Stimulated activated CD8-positive, alpha-beta memory T cell treated with anti-CD3 and anti-CD28 coated beads, Interleukin-15, amount 100 ng/mL, for 48 hours (primary cell): ENCODE measurements around the gene SCYGR1.
"Not testable (repeated sequence)": the region's sequence is repeated elsewhere in the genome, so short reads cannot be mapped to it uniquely, and the experiment has no call there.

Experiments used
- DNase-seq, 2 donors: peaks; one replicate each; pipeline ENCODE4 v3.0.0-alpha.2; 2020; ENCODE audit warnings: low read depth in 2 of 2

The SCYGR1 gene

GRCh38 chr2:227387583-227387982 lies at the start of gene SCYGR1:
Gene SCYGR1 (minus strand): TSS chr2:227387949. CDS start chr2:227387949, 0 bp downstream.
- DNase-seq = not testable (repeated sequence)

GRCh38 chr2:227436436-227437174 lies 48.9 kb upstream of the SCYGR1 start:
- no peak for DNase-seq

GRCh38 chr2:227433171-227433570 lies 45.4 kb upstream of the SCYGR1 start:
- DNase-seq = no peak

GRCh38 chr2:227430639-227431038 lies 42.9 kb upstream of the SCYGR1 start:
- DNase-seq = no peak

- no peak for DNase-seq
These were observed 41.1 kb upstream of the SCYGR1 start for GRCh38 chr2:227428731-227429285.

- DNase-seq = no peak
These were observed 36.1 kb upstream of the SCYGR1 start for GRCh38 chr2:227423656-227424499.

- DNase-seq = no peak
These were observed 32.6 kb upstream of the SCYGR1 start for GRCh38 chr2:227420087-227421052.

GRCh38 chr2:227416701-227417100 lies 29.0 kb upstream of the SCYGR1 start:
- no peak for DNase-seq

GRCh38 chr2:227415538-227416424 lies 28.0 kb upstream of the SCYGR1 start:
- no peak for DNase-seq

GRCh38 chr2:227414846-227415245 lies 27.1 kb upstream of the SCYGR1 start:
- no peak for DNase-seq

GRCh38 chr2:227413371-227413770 lies 25.6 kb upstream of the SCYGR1 start:
- no peak for DNase-seq

GRCh38 chr2:227412877-227413276 lies 25.1 kb upstream of the SCYGR1 start:
- DNase-seq = no peak

GRCh38 chr2:227411990-227412350 lies 24.2 kb upstream of the SCYGR1 start:
- DNase-seq = no peak

- DNase-seq = peak; percentile 60 to 65
These were observed 23.7 kb upstream of the SCYGR1 start for GRCh38 chr2:227411320-227411989.

- no peak for DNase-seq
These were observed 22.4 kb upstream of the SCYGR1 start for GRCh38 chr2:227410191-227410590.

- DNase-seq = no peak
These were observed 19.9 kb upstream of the SCYGR1 start for GRCh38 chr2:227407591-227408151.

GRCh38 chr2:227406177-227407031 lies 18.7 kb upstream of the SCYGR1 start:
- no peak for DNase-seq

- no peak for DNase-seq
These were observed 17.0 kb upstream of the SCYGR1 start for GRCh38 chr2:227404585-227405271.
